Adrenal gland (tissue), 12 donors: ENCODE measurements around the gene FGL2. TPM values are rescaled to one million over a fixed set of nuclear protein-coding genes. Genes with fewer than 3 reads are reported as not detected.
"Not testable (repeated sequence)": the region's sequence is repeated elsewhere in the genome, so short reads cannot be mapped to it uniquely, and the experiment has no call there.

ENCODE experiments used
- DNase-seq, 7 donors: peaks; one replicate each; pipeline ENCODE4 v3.0.0-alpha.2; 2019 to 2020
- H3K27ac ChIP-seq, 5 donors: fragments of 200-600 bp; sonication (generic) in 4 of 5; 1 replicate in 3 of 5; 2 replicates in 2 of 5; pipeline versions ENCODE4 v1.5.1 to v1.8.0; 2016 to 2020; ENCODE audit warnings: mild to moderate bottlenecking in 1 of 5
- H3K27me3 ChIP-seq: fragments of 200-600 bp; 2 replicates; pipeline ENCODE4 v1.8.0; 2021
- H3K36me3 ChIP-seq, 2 donors: fragments of 200-600 bp; replicated peaks in 1 of 2; 1 replicate in 1 of 2; 2 replicates in 1 of 2; pipeline versions ENCODE4 v1.5.1 to v1.8.0; 2018 to 2022
- H3K4me1 ChIP-seq, 2 donors: fragments of 200-600 bp; replicated peaks in 1 of 2; 1 replicate in 1 of 2; 2 replicates in 1 of 2; pipeline versions ENCODE4 v1.5.1 to v1.8.0; 2018 to 2021
- H3K4me3 ChIP-seq, 4 donors: fragments of 200-600 bp; sonication (generic) in 3 of 4; one replicate each; pipeline ENCODE4 v1.5.1; 2016 to 2018
- H3K9me3 ChIP-seq, 3 donors: fragments of 200-600 bp; sonication (generic) in 1 of 3; replicated peaks in 1 of 3; 1 replicate in 2 of 3; 2 replicates in 1 of 3; pipeline versions ENCODE4 v1.5.1 to v1.8.0; 2016 to 2021
- POLR2A ChIP-seq, 2 donors: fragments of 450-650 bp; IDR thresholded peaks; one replicate each; pipeline ENCODE4 v1.6.1; 2017; ENCODE audit warnings: antibody characterized with exemption in 2 of 2, mild to moderate bottlenecking in 2 of 2, moderate library complexity in 1 of 2
- WGBS, 4 donors: extraction: QIAGEN DNeasy Blood & Tissue Kit in 2 of 4; methylation state at CpG; one replicate each; pipeline versions ENCODE4 v1.1.5 to v1.1.7; 2013 to 2017; 5-methylcytosine and 5-hydroxymethylcytosine counted together
- intact Hi-C, 2 donors: fragments of 100-400 bp; cut with DNase I; formaldehyde crosslinking; loops; one replicate each; pipeline versions ENCODE4 v1.14.1 to v1.15.0; 2022 to 2023
- polyA plus RNA-seq, 3 donors: library from polyadenylated mRNA; stranded (reverse); fragments of 200-250 nt in 2 of 3; fragments of 350-450 nt in 1 of 3; fragmentation: Illumina TruSeq in 1 of 3; extraction: RNeasy Lipid Tissue Mini Kit (QIAGEN cat#74804) in 1 of 3; gene quantifications; one replicate each; pipeline ENCODE4 v1.2.3, GENCODE V29; 2013 to 2014
- total RNA-seq, 9 donors: library from RNA; depleted of rRNA in 4 of 9; stranded (reverse); fragments of >200 nt in 4 of 9; fragments of 120-200 nt in 1 of 9; fragmentation: NEBNext Ultra II Directional in 1 of 9; extraction: Animal tissue kit (Norgen Biotek cat#: 25700) in 1 of 9; gene quantifications; one replicate each; pipeline versions ENCODE4 v1.1.0 to v1.2.4, GENCODE V29; 2013 to 2023
- TF ChIP-seq, protein P1 (sequence below), 6 experiments: fragments of 450-650 bp in 4 of 6; fragments of 200-600 bp in 2 of 6; sonication (generic) in 1 of 6; IDR thresholded peaks; 1 replicate in 5 of 6; 2 replicates in 1 of 6; pipeline versions ENCODE4 v1.5.1 to v1.8.0; 2016 to 2021; ENCODE audit warnings: antibody characterized with exemption in 6 of 6, mild to moderate bottlenecking in 2 of 6, moderate library complexity in 1 of 6
- donor health status: healthy with polysubstance abuse.
- donor health status: Bipolar disorder and iron deficiency.
- donor health status: DM: yes; HTN: yes; CAD: no.
- donor health status: DM: no; HTN: no; CAD: no.
- donor health status: DM: no; HTN: no; CAD: no.
- donor health status: DM: yes; HTN: yes; CAD: no.

The FGL2 gene
- total and polyA plus RNA-seq, 12 donors: 4.8 to 71.7 (median 21.2) TPM

DNA sequence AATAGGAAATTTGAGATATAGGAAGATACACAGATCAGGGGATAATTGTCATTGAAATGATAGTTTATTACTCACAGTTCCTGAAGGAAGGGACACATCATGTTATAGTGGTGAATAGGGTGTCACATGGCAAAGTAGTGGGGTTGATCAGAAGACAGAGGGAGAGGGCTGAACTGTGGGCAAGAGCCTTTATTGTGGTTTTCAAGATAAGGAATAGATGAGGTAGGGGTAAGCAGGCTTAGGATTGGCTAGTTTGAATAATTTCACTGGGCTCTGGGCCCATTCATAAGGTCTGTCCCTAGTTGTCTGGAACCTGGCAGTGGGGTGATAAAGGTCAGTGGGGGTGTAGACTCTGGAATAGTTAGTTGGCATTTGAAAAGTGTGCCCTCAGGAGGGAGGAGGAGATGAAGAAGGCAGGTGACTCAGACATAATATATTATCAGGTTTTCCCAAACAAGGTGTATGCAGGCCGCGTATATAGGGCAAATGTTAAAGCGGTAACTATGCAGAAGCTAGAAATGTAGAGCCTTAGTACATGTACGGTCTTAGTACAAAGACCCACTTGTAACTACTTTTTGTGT lies 18.5 kb downstream of the FGL2 start:
- DNase-seq: no peak
- TF ChIP-seq, protein P1, sequence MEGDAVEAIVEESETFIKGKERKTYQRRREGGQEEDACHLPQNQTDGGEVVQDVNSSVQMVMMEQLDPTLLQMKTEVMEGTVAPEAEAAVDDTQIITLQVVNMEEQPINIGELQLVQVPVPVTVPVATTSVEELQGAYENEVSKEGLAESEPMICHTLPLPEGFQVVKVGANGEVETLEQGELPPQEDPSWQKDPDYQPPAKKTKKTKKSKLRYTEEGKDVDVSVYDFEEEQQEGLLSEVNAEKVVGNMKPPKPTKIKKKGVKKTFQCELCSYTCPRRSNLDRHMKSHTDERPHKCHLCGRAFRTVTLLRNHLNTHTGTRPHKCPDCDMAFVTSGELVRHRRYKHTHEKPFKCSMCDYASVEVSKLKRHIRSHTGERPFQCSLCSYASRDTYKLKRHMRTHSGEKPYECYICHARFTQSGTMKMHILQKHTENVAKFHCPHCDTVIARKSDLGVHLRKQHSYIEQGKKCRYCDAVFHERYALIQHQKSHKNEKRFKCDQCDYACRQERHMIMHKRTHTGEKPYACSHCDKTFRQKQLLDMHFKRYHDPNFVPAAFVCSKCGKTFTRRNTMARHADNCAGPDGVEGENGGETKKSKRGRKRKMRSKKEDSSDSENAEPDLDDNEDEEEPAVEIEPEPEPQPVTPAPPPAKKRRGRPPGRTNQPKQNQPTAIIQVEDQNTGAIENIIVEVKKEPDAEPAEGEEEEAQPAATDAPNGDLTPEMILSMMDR (IDR thresholded peaks at IDR 0.05): no peak
- TF ChIP-seq POLR2A (IDR thresholded peaks at IDR 0.05): no peak
- intact Hi-C loops: no loop called here
- WGBS, 4 donors: 79 to 96% (median 95%) methylated on average over 4 of the region's 4 CpGs
- Histone ChIP-seq H3K4me3 (no peak overlapping the region), H3K4me1 (peaks cover 11 to 17% of the 10 kb centered on the region in 2 donors), H3K27me3 (no peaks in the 10 kb centered on the region), H3K36me3 (no peaks in the 10 kb centered on the region), H3K27ac (no peak overlapping the region), H3K9me3 (no peaks in the 10 kb centered on the region)

DNA sequence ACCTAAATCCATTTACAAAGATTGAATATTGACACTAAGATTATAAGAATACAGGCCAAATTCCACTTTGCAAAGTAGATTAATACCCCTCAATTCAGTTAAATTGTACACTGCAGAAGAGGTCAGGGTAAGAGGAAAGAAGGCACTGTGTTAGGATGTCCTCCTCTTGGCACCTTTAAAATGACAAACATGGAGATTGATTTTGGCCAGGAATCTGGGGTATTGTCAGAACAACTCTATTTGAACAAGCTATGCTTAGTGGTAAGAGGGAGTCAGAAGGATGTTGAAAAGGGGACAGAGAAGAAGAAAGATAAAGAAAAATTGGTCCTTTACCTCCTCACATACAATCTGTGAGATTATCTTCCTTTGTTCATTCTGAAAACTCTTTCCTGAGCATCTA lies 21.6 kb downstream of the FGL2 start:
- H3K27ac ChIP-seq, DNase-seq, H3K27me3 ChIP-seq, intact Hi-C loops, H3K4me1 ChIP-seq, H3K9me3 ChIP-seq, H3K36me3 ChIP-seq, H3K4me3 ChIP-seq: not testable (repeated sequence)

DNA sequence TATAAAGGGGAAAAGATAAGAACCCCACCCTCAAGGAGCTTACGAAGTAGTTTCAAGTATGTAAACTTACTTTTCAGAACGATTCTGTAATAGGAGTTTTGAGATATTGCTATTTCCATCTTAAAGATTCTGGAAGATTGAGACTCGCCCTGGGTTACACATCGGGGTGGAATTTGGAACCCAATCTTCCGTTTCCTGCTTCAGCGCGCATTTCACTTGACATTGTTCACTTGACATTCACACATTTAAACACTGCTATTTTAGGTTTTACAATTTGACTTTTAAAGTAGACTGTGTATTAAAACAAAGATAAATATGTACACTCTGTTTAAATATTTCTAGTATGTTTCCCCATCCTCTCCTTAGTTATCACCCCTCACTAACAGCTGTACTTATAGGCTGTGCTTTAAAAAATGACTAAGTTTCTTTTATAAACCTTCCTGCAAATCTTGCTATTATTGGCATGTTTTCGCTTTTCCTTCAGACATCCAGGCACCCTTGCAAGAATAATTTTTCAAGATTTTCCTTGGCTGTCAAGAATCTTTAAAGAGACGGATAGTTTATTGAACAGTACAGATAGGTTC lies 22.2 kb downstream of the FGL2 start:
- DNase-seq, H3K4me1 ChIP-seq, H3K4me3 ChIP-seq, H3K36me3 ChIP-seq, H3K27ac ChIP-seq, intact Hi-C loops, H3K9me3 ChIP-seq, H3K27me3 ChIP-seq: not testable (repeated sequence)
- 72 to 84% (median 76%) methylated on average over 9 of the region's 9 CpGs for WGBS, 4 donors

DNA sequence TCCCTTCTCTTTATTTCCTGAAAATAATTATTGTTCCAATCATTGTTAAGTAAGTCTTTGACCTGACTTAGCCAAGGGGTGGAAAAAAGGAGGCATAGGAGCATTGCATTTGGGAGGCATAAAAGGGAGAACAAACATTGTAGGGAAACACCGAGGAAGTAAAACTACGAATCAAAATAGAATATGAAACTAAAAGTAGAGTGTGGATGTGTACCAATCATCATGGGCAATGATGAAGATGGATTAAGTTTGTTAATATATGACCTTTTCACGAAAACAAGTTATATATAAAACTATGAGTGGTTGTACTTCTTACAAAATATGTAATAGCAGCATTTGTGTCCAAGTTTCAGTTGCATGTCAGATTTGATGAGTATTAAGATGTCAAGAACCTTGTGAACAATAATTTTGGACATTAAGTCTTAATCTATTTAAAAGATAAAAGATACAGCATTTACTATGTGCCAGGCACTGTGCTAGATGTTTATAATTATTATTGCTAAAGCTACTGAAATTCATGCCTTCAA lies 24.3 kb downstream of the FGL2 start:
- H3K27ac ChIP-seq, DNase-seq, H3K27me3 ChIP-seq, H3K4me1 ChIP-seq, H3K36me3 ChIP-seq, intact Hi-C loops, H3K9me3 ChIP-seq, H3K4me3 ChIP-seq: not testable (repeated sequence)
- 42 to 64% (median 50%) methylated on average over 1 to 2 of the region's 3 CpGs for whole genome bisulfite sequencing, 4 donors

DNA sequence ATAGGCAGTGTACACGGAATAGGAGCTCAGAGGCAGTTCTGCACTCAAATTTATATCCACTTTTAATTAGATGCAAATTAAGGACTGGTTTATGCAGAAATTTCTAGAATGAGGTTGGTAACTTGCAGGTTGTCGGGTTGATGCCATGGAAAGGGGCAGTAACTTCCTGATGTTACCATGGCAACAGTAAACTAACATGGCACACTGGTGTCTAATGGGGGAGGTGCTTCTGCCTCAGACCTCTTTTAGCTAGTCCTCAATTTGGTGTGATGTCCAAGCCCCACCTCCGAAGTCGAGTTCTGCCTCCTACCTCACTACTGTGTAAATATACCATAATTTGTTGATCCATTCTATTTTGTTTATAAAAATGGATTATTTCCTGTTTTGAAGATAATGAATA lies 25.2 kb downstream of the FGL2 start:
- H3K36me3 ChIP-seq, H3K27ac ChIP-seq, intact Hi-C loops, DNase-seq, H3K4me3 ChIP-seq, H3K27me3 ChIP-seq, H3K9me3 ChIP-seq, H3K4me1 ChIP-seq: not testable (repeated sequence)
- WGBS, 4 donors: 82 to 96% (median 91%) methylated on average over 3 of the region's 4 CpGs

DNA sequence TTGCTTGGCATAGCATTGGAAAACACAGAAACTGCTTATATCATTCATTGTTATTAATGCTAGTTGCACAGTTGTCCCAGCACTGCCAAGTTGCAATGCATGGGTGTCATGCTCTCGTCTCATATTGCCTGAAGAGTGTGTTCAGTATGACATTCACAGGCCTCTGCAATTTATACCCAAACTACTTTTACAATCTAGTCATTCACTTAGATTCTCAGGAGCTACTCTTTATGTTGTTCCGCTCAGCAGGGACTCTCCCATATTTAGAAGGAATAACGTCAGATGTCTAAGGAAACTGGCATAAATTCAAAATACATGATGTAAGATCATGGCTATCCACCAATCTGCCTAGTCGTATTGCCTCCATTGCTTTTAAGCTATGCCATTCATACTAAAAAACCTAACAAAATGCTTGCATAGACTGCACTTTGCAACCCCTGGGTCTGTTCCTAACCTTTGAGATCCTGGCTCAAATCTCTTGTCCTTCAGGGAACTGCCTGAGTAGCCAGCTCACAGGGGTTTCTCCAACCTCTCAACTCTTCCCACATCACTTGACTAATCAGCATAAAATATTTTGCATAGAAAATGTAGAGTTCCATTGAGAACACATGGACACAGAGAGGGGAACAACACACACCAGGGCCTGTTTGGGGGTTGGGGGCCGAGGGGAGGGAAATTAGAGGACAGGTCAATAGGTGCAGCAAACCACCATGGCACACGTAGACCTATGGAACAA lies 27.0 kb downstream of the FGL2 start:
- H3K4me3 ChIP-seq, DNase-seq, H3K27ac ChIP-seq, H3K36me3 ChIP-seq, H3K27me3 ChIP-seq, H3K4me1 ChIP-seq, H3K9me3 ChIP-seq, intact Hi-C loops: not testable (repeated sequence)
- 86 to 96% (median 88%) methylated on average over 5 to 6 of the region's 6 CpGs for WGBS, 4 donors

DNA sequence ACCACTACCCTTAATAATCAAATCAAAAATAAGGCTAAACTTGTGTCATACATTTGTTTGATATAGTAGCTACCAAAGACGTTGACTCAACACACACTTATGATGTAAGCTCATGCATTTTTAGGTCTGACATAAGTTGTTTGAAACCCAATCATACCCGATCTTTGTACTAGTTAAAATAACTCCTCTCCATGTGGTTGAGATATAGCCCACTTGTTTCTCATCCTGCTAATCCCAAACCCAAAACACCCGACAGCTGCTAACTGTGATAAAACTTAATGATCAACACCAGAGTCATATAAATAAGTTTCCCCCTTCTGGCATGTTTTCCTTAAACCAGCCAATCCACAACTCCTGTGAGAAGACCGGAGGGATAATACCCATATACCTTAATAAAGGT lies 28.5 kb downstream of the FGL2 start:
- H3K27ac ChIP-seq, H3K9me3 ChIP-seq, H3K36me3 ChIP-seq, H3K27me3 ChIP-seq, DNase-seq, H3K4me1 ChIP-seq, H3K4me3 ChIP-seq, intact Hi-C loops: not testable (repeated sequence)
- 82 to 89% (median 86%) methylated on average over 4 of the region's 4 CpGs for WGBS, 4 donors
